DOHH2 (cell line): ENCODE results near the gene F13A1.
A peak's percentile ranks its signal among the peaks of the same experiment; 100 is the strongest.

ENCODE experiments used
- EZH2phosphoT487 ChIP-seq: fragments of 200-600 bp; sonication (generic); IDR thresholded peaks from 2 replicates; pipeline ENCODE4 v1.6.1; 2017; ENCODE audit warnings: borderline replicate concordance, mild to moderate bottlenecking, antibody characterized with exemption, low read length, moderate library complexity, mixed read lengths
- TF ChIP-seq, protein P1 (sequence below): fragments of 200-600 bp; sonication (generic); IDR thresholded peaks from one replicate; pipeline ENCODE4 v1.5.1; 2014; ENCODE audit warnings: antibody characterized with exemption, mild to moderate bottlenecking, low read depth, low read length; ENCODE audit not compliant: poor library complexity, severe bottlenecking

- TF ChIP-seq, protein P1, sequence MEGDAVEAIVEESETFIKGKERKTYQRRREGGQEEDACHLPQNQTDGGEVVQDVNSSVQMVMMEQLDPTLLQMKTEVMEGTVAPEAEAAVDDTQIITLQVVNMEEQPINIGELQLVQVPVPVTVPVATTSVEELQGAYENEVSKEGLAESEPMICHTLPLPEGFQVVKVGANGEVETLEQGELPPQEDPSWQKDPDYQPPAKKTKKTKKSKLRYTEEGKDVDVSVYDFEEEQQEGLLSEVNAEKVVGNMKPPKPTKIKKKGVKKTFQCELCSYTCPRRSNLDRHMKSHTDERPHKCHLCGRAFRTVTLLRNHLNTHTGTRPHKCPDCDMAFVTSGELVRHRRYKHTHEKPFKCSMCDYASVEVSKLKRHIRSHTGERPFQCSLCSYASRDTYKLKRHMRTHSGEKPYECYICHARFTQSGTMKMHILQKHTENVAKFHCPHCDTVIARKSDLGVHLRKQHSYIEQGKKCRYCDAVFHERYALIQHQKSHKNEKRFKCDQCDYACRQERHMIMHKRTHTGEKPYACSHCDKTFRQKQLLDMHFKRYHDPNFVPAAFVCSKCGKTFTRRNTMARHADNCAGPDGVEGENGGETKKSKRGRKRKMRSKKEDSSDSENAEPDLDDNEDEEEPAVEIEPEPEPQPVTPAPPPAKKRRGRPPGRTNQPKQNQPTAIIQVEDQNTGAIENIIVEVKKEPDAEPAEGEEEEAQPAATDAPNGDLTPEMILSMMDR, result peak; percentile 47
- TF ChIP-seq EZH2phosphoT487, result no peak
Measured at GRCh38 chr6:6220718-6221117, 99.7 kb downstream of the F13A1 start.
